B cell (primary cell): ENCODE data around the gene PSG4. TPM values are rescaled to one million over a fixed set of nuclear protein-coding genes. Genes with fewer than 3 reads are reported as not detected.
"Not testable (repeated sequence)": the region's sequence is repeated elsewhere in the genome, so short reads cannot be mapped to it uniquely, and the experiment has no call there.

ENCODE experiments used
- ATAC-seq: fragments of 200-7000 bp; cut with Tn5 transposase; one replicate; pipeline ENCODE4 v1.10.0; 2021; ENCODE audit warnings: low read depth, mild to moderate bottlenecking, moderate number of reproducible peaks, moderate library complexity
- CTCF ChIA-PET: fragments of 350-600 bp; sonication (Branson Sonifier 250); formaldehyde crosslinking; loops from one replicate; lab custom pipeline; 2021; ENCODE audit warnings: antibody characterized with exemption, inconsistent platforms; lab: Charles Lee
- POLR2A ChIA-PET: fragments of 350-600 bp; sonication (Branson Sonifier 250); formaldehyde crosslinking; loops from one replicate; lab custom pipeline; 2021; ENCODE audit warnings: antibody characterized with exemption; lab: Charles Lee
- DNase-seq: peaks from one replicate; pipeline ENCODE4 v3.0.0; 2013
- H2AFZ ChIP-seq: 2 replicates; pipeline ENCODE4 v1.6.1; 2012; ENCODE audit warnings: mild to moderate bottlenecking, low read depth, low read length; ENCODE audit not compliant: insufficient read depth, poor library complexity, severe bottlenecking
- H3K27ac ChIP-seq, 2 donors: 1 replicate in 1 of 2; 2 replicates in 1 of 2; pipeline ENCODE4 v1.5.1; 2012 to 2013; ENCODE audit warnings: low read length in 2 of 2, mild to moderate bottlenecking in 2 of 2, moderate library complexity in 1 of 2
- H3K27me3 ChIP-seq, 4 experiments: fragments of 200-600 bp in 1 of 4; sonication (generic) in 1 of 4; replicated peaks in 1 of 4; 1 replicate in 2 of 4; 2 replicates in 2 of 4; pipeline versions ENCODE4 v1.6.1 to v1.7.0; 2013 to 2016; ENCODE audit warnings: low read length in 3 of 4, mild to moderate bottlenecking in 2 of 4, mixed read lengths in 1 of 4, moderate library complexity in 1 of 4; ENCODE audit not compliant: insufficient read depth in 4 of 4, control insufficient read depth in 3 of 4; ENCODE audit errors: control extremely low read depth in 1 of 4
- H3K36me3 ChIP-seq, 2 experiments: replicated peaks in 1 of 2; 1 replicate in 1 of 2; 2 replicates in 1 of 2; pipeline versions ENCODE4 v1.6.1 to v1.7.1; 2013; ENCODE audit warnings: low read length in 1 of 2; ENCODE audit not compliant: insufficient read depth in 2 of 2, control insufficient read depth in 1 of 2; ENCODE audit errors: control extremely low read depth in 1 of 2, extremely low read depth in 1 of 2
- H3K4me1 ChIP-seq, 2 donors: fragments of 200-600 bp in 1 of 2; sonication (generic) in 1 of 2; 1 replicate in 1 of 2; 2 replicates in 1 of 2; pipeline versions ENCODE4 v1.5.1 to v1.6.1; 2013 to 2017; ENCODE audit warnings: low read length in 2 of 2; ENCODE audit not compliant: control insufficient read depth in 2 of 2, insufficient read depth in 2 of 2
- H3K4me2 ChIP-seq: replicated peaks from 2 replicates; pipeline ENCODE3; 2012; ENCODE audit warnings: mild to moderate bottlenecking, low read depth, low read length; ENCODE audit not compliant: poor library complexity, severe bottlenecking
- H3K4me3 ChIP-seq, 5 experiments: fragments of 200-600 bp in 1 of 5; sonication (generic) in 1 of 5; 1 replicate in 3 of 5; 2 replicates in 2 of 5; pipeline versions ENCODE4 v1.5.1 to v1.7.0; 2011 to 2016; ENCODE audit warnings: low read length in 4 of 5, mild to moderate bottlenecking in 4 of 5, low read depth in 2 of 5, control low read depth in 1 of 5, moderate library complexity in 1 of 5; ENCODE audit not compliant: insufficient read depth in 1 of 5; ENCODE audit errors: control extremely low read depth in 1 of 5, extremely low read depth in 1 of 5
- H3K79me2 ChIP-seq: fragments of 200-600 bp; sonication (generic); one replicate; pipeline ENCODE4 v1.6.0; 2016; ENCODE audit warnings: low read length; ENCODE audit not compliant: control insufficient read depth, insufficient read depth
- H3K9ac ChIP-seq: fragments of 200-600 bp; sonication (generic); 2 replicates; pipeline ENCODE4 v1.6.1; 2017; ENCODE audit warnings: mild to moderate bottlenecking, low read length, moderate library complexity
- H3K9me3 ChIP-seq, 3 donors: one replicate each; pipeline versions ENCODE4 v1.6.1 to v1.7.1; 2013; ENCODE audit warnings: low read length in 2 of 3; ENCODE audit not compliant: control insufficient read depth in 2 of 3, insufficient read depth in 1 of 3; ENCODE audit errors: control extremely low read depth in 1 of 3
- H4K20me1 ChIP-seq: 2 replicates; pipeline ENCODE4 v1.6.0; 2012; ENCODE audit warnings: mild to moderate bottlenecking, low read length; ENCODE audit not compliant: insufficient read depth, control insufficient read depth, poor library complexity, severe bottlenecking
- H3K27ac Mint-ChIP-seq: one replicate; pipeline ENCODE4 v1.8.0; 2021; ENCODE audit warnings: mixed read lengths
- H3K27me3 Mint-ChIP-seq: one replicate; pipeline ENCODE4 v1.8.0; 2021; ENCODE audit warnings: mixed read lengths
- H3K4me1 Mint-ChIP-seq: one replicate; pipeline ENCODE4 v1.8.0; 2021; ENCODE audit warnings: mixed read lengths
- H3K4me3 Mint-ChIP-seq: one replicate; pipeline ENCODE4 v1.8.0; 2021; ENCODE audit warnings: mixed read lengths
- H3K9me3 Mint-ChIP-seq: one replicate; pipeline ENCODE4 v1.8.0; 2022; ENCODE audit warnings: mixed read lengths; ENCODE audit not compliant: insufficient read depth
- CTCF ChIP-seq: fragments of 200-600 bp; IDR thresholded peaks from one replicate; pipeline ENCODE4 v1.8.0; 2022; ENCODE audit warnings: antibody characterized with exemption, mild to moderate bottlenecking
- EZH2 ChIP-seq: IDR thresholded peaks from 2 replicates; pipeline ENCODE4 v1.6.1; 2012; ENCODE audit warnings: borderline replicate concordance, low read depth, mild to moderate bottlenecking, moderate library complexity, low read length; ENCODE audit not compliant: insufficient read depth, poor library complexity, severe bottlenecking
- WGBS: methylation state at CpG from one replicate; pipeline ENCODE4 v1.1.5; 2013; ENCODE audit warnings: missing lambda C conversion rate; ENCODE audit not compliant: insufficient coverage; 5-methylcytosine and 5-hydroxymethylcytosine counted together
- intact Hi-C: fragments of 100-400 bp; cut with micrococcal nuclease; formaldehyde crosslinking; loops from one replicate; pipeline ENCODE4 v1.10.0; 2022
- polyA plus RNA-seq: library from polyadenylated mRNA; depleted of rRNA; stranded (reverse); fragments of >200 nt; gene quantifications from 2 replicates; pipeline ENCODE4 v1.2.3, GENCODE V29; 2012
- total RNA-seq, 2 donors: library from RNA; stranded (reverse); fragments of 120-200 nt in 1 of 2; gene quantifications; 1 replicate in 1 of 2; 2 replicates in 1 of 2; pipeline versions ENCODE4 v1.2.3 to v1.2.4, GENCODE V29; 2013 to 2022

PSG4 gene
- total and polyA plus RNA-seq, 2 donors (not counting 1 experiment from before 2014, with no cell fraction given), result not detected

GRCh38 chr19:43149788-43150187 lies 55.6 kb downstream of the PSG4 start:
- H3K27ac Mint-ChIP-seq, H3K4me2 ChIP-seq, H3K27ac ChIP-seq, H3K4me1 Mint-ChIP-seq, DNase-seq, H4K20me1 ChIP-seq, POLR2A ChIA-PET, H3K9me3 ChIP-seq, H3K4me1 ChIP-seq, H3K9me3 Mint-ChIP-seq, H3K4me3 Mint-ChIP-seq, H2AFZ ChIP-seq, H3K9ac ChIP-seq, H3K27me3 ChIP-seq, ATAC-seq, H3K4me3 ChIP-seq, CTCF ChIA-PET, H3K79me2 ChIP-seq, intact Hi-C loops, H3K27me3 Mint-ChIP-seq, H3K36me3 ChIP-seq: not testable (repeated sequence)
- WGBS, result 70% methylated on average over 3 of the region's 7 CpGs

GRCh38 chr19:43148233-43148632 lies 57.2 kb downstream of the PSG4 start:
- no peak overlapping the region for H3K4me2 ChIP-seq
- no peaks in the 10 kb centered on the region for H3K36me3 ChIP-seq
- H3K4me3 ChIP-seq, result no peak overlapping the region
- no peaks in the 10 kb centered on the region for H3K9me3 ChIP-seq
- no peaks in the 10 kb centered on the region for H3K9me3 Mint-ChIP-seq
- ATAC-seq (no peak), DNase-seq (no peak)
- intact Hi-C loops, result no loop called here
- TF ChIP-seq CTCF, result no peak
- no peak for TF ChIP-seq EZH2
- no CpG with 5 or more reads among the region's 1 CpG for WGBS
- POLR2A ChIA-PET, result no interaction called here
- no peaks in the 10 kb centered on the region for H3K27me3 ChIP-seq
- no peak overlapping the region for H2AFZ ChIP-seq
- CTCF ChIA-PET, result no interaction called here
- H3K27ac ChIP-seq, result no peak overlapping the region
- no peak overlapping the region for H3K9ac ChIP-seq
- H3K4me3 Mint-ChIP-seq, result no peak overlapping the region
- peaks cover 2% of the 10 kb centered on the region for H3K4me1 Mint-ChIP-seq
- no peaks in the 10 kb centered on the region for H4K20me1 ChIP-seq
- no peaks in the 10 kb centered on the region for H3K4me1 ChIP-seq
- H3K27me3 Mint-ChIP-seq, result peaks cover 9% of the 10 kb centered on the region
- no peak overlapping the region for H3K27ac Mint-ChIP-seq
- no peaks in the 10 kb centered on the region for H3K79me2 ChIP-seq

Other genes with a start within 250 kb of the PSG4 start
- not detected in 2 replicates for gene PSG11, start 179.2 kb downstream of the PSG4 start, total RNA-seq
- gene PSG11, start 179.2 kb downstream of the PSG4 start, polyA plus RNA-seq, result not detected in 2 replicates
- gene PSG2, start 122.9 kb downstream of the PSG4 start, total RNA-seq, result not detected in 2 replicates
- gene PSG2, start 122.9 kb downstream of the PSG4 start, polyA plus RNA-seq, result not detected in 2 replicates
- gene PSG5, start 19.1 kb downstream of the PSG4 start, total RNA-seq, result not detected in 2 replicates
- gene PSG5, start 19.1 kb downstream of the PSG4 start, polyA plus RNA-seq, result not detected in 2 replicates
- not detected in 2 replicates for gene PSG9, start 63.9 kb upstream of the PSG4 start, total RNA-seq
- gene PSG9, start 63.9 kb upstream of the PSG4 start, polyA plus RNA-seq, result not detected in 2 replicates
- not detected in 2 replicates for gene CD177, start 148.0 kb upstream of the PSG4 start, total RNA-seq
- not detected in 2 replicates for gene CD177, start 148.0 kb upstream of the PSG4 start, polyA plus RNA-seq
- not detected in 2 replicates for gene TEX101, start 209.3 kb upstream of the PSG4 start, total RNA-seq
- gene TEX101, start 209.3 kb upstream of the PSG4 start, polyA plus RNA-seq, result not detected in 2 replicates